GM23338 (cell line): ENCODE data around the gene MYO15B. TPM values are rescaled to one million over a fixed set of nuclear protein-coding genes. Genes with fewer than 3 reads are reported as not detected.

Source experiments
- ATAC-seq: fragments of 200-7000 bp; cut with Tn5 transposase; 3 replicates; pipeline ENCODE4 v1.9.1; 2020
- DNase-seq: peaks from one replicate; pipeline ENCODE4 v3.0.0-alpha.2; 2015; ENCODE audit warnings: low spot score
- H2AFZ ChIP-seq: fragments of 200-600 bp; sonication (generic); 2 replicates; pipeline ENCODE4 v1.8.0; 2016; ENCODE audit warnings: antibody characterized with exemption, mild to moderate bottlenecking, moderate library complexity
- H3F3A ChIP-seq: fragments of 200-600 bp; sonication (generic); replicated peaks from 2 replicates; pipeline ENCODE4 v1.8.0; 2017; ENCODE audit warnings: antibody characterized with exemption, mixed run types, low read depth
- H3K27ac ChIP-seq: fragments of 200-600 bp; sonication (generic); 2 replicates; pipeline ENCODE4 v1.6.1; 2016; ENCODE audit warnings: low read depth
- H3K27me3 ChIP-seq: fragments of 200-600 bp; sonication (generic); 2 replicates; pipeline ENCODE4 v1.8.0; 2016; ENCODE audit warnings: mild to moderate bottlenecking, mixed run types, moderate library complexity; ENCODE audit not compliant: insufficient read depth
- H3K36me3 ChIP-seq: fragments of 200-600 bp; sonication (generic); 2 replicates; pipeline ENCODE4 v1.8.0; 2016; ENCODE audit warnings: mild to moderate bottlenecking; ENCODE audit not compliant: insufficient read depth
- H3K4me1 ChIP-seq: fragments of 200-600 bp; sonication (generic); 2 replicates; pipeline ENCODE4 v1.8.0; 2016; ENCODE audit warnings: mild to moderate bottlenecking, moderate library complexity; ENCODE audit not compliant: insufficient read depth
- H3K4me2 ChIP-seq: fragments of 200-600 bp; sonication (generic); 2 replicates; pipeline ENCODE4 v1.7.1; 2017; ENCODE audit warnings: mixed run types
- H3K4me3 ChIP-seq: fragments of 200-600 bp; sonication (generic); 2 replicates; pipeline ENCODE4 v1.6.1; 2016; ENCODE audit warnings: mixed run types
- H3K79me2 ChIP-seq: fragments of 200-600 bp; sonication (generic); replicated peaks from 2 replicates; pipeline ENCODE4 v1.8.0; 2017; ENCODE audit warnings: mild to moderate bottlenecking; ENCODE audit not compliant: insufficient read depth
- H3K9me2 ChIP-seq: fragments of 200-600 bp; sonication (generic); 2 replicates; pipeline ENCODE4 v1.8.0; 2017; ENCODE audit not compliant: insufficient read depth
- H4K20me1 ChIP-seq: fragments of 200-600 bp; sonication (generic); replicated peaks from 2 replicates; pipeline ENCODE4 v1.8.0; 2017; ENCODE audit warnings: mild to moderate bottlenecking; ENCODE audit not compliant: insufficient read depth
- H3K27ac Mint-ChIP-seq: 2 replicates; pipeline ENCODE4 v1.8.0; 2020; ENCODE audit warnings: inconsistent platforms, mild to moderate bottlenecking, moderate library complexity, mixed read lengths
- H3K27me3 Mint-ChIP-seq: 3 replicates; pipeline ENCODE4 v1.8.0; 2022; ENCODE audit warnings: low read depth, mild to moderate bottlenecking, moderate library complexity, mixed read lengths, inconsistent platforms; ENCODE audit not compliant: insufficient read depth, poor library complexity
- H3K36me3 Mint-ChIP-seq: 3 replicates; pipeline ENCODE4 v1.8.0; 2021; ENCODE audit warnings: low read depth, mild to moderate bottlenecking, inconsistent platforms, moderate library complexity, mixed read lengths
- H3K4me1 Mint-ChIP-seq: 3 replicates; pipeline ENCODE4 v1.8.0; 2020; ENCODE audit warnings: mild to moderate bottlenecking, inconsistent platforms, mixed read lengths
- H3K4me3 Mint-ChIP-seq: 3 replicates; pipeline ENCODE4 v1.8.0; 2021; ENCODE audit warnings: moderate library complexity, mild to moderate bottlenecking, inconsistent platforms, mixed read lengths
- H3K9me3 Mint-ChIP-seq: 3 replicates; pipeline ENCODE4 v1.8.0; 2020; ENCODE audit warnings: moderate library complexity, mild to moderate bottlenecking, inconsistent platforms, mixed read lengths
- CREB1 ChIP-seq: fragments of 250-450 bp; sonication (Bioruptor Pico); IDR thresholded peaks from 2 replicates; pipeline ENCODE4 v1.5.0; 2020; ENCODE audit warnings: low read depth, mild to moderate bottlenecking, moderate library complexity
- CTCF ChIP-seq, 2 experiments: fragments of 200-600 bp in 1 of 2; sonication (generic) in 1 of 2; conservative IDR thresholded peaks; 2 replicates each; pipeline versions ENCODE4 v1.5.1 to v1.6.1; 2016 to 2017; ENCODE audit warnings: antibody characterized with exemption in 2 of 2, low read depth in 2 of 2, mild to moderate bottlenecking in 2 of 2, moderate library complexity in 1 of 2
- ETS1 ChIP-seq: IDR thresholded peaks from 2 replicates; pipeline ENCODE4 v1.6.1; 2016; ENCODE audit warnings: antibody characterized with exemption
- EZH2 ChIP-seq: fragments of 200-600 bp; sonication (generic); IDR thresholded peaks from one replicate; pipeline ENCODE4 v1.8.0; 2017; ENCODE audit warnings: antibody characterized with exemption, mild to moderate bottlenecking, low read depth; ENCODE audit not compliant: unreplicated experiment
- EZH2phosphoT487 ChIP-seq: fragments of 200-600 bp; sonication (generic); IDR thresholded peaks from one replicate; pipeline ENCODE4 v1.8.1; 2018; ENCODE audit warnings: antibody characterized with exemption; ENCODE audit not compliant: unreplicated experiment
- JUNB ChIP-seq: IDR thresholded peaks from one replicate; pipeline ENCODE4 v1.6.1; 2016; ENCODE audit warnings: antibody characterized with exemption; ENCODE audit not compliant: unreplicated experiment
- REST ChIP-seq: IDR thresholded peaks from one replicate; pipeline ENCODE4 v1.6.1; 2018; ENCODE audit warnings: antibody characterized with exemption; ENCODE audit not compliant: unreplicated experiment
- STAT1 ChIP-seq: IDR thresholded peaks from one replicate; pipeline ENCODE4 v1.6.1; 2016; ENCODE audit warnings: antibody characterized with exemption; ENCODE audit not compliant: unreplicated experiment
- ZNF114 ChIP-seq: fragments of 250-450 bp; sonication (Bioruptor Pico); IDR thresholded peaks from 2 replicates; pipeline ENCODE4 v1.5.0; 2020; ENCODE audit warnings: mild to moderate bottlenecking, moderate library complexity
- polyA plus RNA-seq: library from polyadenylated mRNA; unstranded; fragments of >200 nt; fragmentation: Nextera tagmentation; extraction: Ambion mirVana; gene quantifications from 2 replicates; pipeline ENCODE4 v1.2.1, GENCODE V29; 2016
- total RNA-seq: library from RNA; depleted of rRNA; stranded (reverse); fragments of >200 nt; shearing (Covaris generic); gene quantifications from 2 replicates; pipeline ENCODE4 v1.2.3, GENCODE V29; 2014
- TF ChIP-seq, protein P1 (sequence below): fragments of 250-450 bp; sonication (Bioruptor Pico); IDR thresholded peaks from 2 replicates; pipeline ENCODE4 v1.5.0; 2020; ENCODE audit warnings: mild to moderate bottlenecking, moderate library complexity

MYO15B gene
- total and polyA plus RNA-seq, 2 experiments from 2014 or later: 6.6 to 12.4 TPM

- Histone ChIP-seq H3K4me1 (no peaks in the 10 kb centered on the region), H4K20me1 (no peaks in the 10 kb centered on the region), H3K79me2 (no peaks in the 10 kb centered on the region), H3K36me3 (no peaks in the 10 kb centered on the region), H3F3A (no peaks in the 10 kb centered on the region), H2AFZ (no peak overlapping the region), H3K9me2 (no peaks in the 10 kb centered on the region), H3K4me2 (no peak overlapping the region), H3K4me3 (no peak overlapping the region), H3K27me3 (no peaks in the 10 kb centered on the region), H3K27ac (no peak overlapping the region)
- no peak for TF ChIP-seq EZH2phosphoT487
- no peak for TF ChIP-seq JUNB
- TF ChIP-seq EZH2: no peak
- TF ChIP-seq STAT1: no peak
- no peak for TF ChIP-seq ZNF114
- no peak for TF ChIP-seq CTCF (conservative IDR thresholded peaks at IDR 0.05; ENCODE audit: low read depth in 2 of 2)
- TF ChIP-seq CREB1 (CRISPR knock-in tag): no peak
- TF ChIP-seq, protein P1, sequence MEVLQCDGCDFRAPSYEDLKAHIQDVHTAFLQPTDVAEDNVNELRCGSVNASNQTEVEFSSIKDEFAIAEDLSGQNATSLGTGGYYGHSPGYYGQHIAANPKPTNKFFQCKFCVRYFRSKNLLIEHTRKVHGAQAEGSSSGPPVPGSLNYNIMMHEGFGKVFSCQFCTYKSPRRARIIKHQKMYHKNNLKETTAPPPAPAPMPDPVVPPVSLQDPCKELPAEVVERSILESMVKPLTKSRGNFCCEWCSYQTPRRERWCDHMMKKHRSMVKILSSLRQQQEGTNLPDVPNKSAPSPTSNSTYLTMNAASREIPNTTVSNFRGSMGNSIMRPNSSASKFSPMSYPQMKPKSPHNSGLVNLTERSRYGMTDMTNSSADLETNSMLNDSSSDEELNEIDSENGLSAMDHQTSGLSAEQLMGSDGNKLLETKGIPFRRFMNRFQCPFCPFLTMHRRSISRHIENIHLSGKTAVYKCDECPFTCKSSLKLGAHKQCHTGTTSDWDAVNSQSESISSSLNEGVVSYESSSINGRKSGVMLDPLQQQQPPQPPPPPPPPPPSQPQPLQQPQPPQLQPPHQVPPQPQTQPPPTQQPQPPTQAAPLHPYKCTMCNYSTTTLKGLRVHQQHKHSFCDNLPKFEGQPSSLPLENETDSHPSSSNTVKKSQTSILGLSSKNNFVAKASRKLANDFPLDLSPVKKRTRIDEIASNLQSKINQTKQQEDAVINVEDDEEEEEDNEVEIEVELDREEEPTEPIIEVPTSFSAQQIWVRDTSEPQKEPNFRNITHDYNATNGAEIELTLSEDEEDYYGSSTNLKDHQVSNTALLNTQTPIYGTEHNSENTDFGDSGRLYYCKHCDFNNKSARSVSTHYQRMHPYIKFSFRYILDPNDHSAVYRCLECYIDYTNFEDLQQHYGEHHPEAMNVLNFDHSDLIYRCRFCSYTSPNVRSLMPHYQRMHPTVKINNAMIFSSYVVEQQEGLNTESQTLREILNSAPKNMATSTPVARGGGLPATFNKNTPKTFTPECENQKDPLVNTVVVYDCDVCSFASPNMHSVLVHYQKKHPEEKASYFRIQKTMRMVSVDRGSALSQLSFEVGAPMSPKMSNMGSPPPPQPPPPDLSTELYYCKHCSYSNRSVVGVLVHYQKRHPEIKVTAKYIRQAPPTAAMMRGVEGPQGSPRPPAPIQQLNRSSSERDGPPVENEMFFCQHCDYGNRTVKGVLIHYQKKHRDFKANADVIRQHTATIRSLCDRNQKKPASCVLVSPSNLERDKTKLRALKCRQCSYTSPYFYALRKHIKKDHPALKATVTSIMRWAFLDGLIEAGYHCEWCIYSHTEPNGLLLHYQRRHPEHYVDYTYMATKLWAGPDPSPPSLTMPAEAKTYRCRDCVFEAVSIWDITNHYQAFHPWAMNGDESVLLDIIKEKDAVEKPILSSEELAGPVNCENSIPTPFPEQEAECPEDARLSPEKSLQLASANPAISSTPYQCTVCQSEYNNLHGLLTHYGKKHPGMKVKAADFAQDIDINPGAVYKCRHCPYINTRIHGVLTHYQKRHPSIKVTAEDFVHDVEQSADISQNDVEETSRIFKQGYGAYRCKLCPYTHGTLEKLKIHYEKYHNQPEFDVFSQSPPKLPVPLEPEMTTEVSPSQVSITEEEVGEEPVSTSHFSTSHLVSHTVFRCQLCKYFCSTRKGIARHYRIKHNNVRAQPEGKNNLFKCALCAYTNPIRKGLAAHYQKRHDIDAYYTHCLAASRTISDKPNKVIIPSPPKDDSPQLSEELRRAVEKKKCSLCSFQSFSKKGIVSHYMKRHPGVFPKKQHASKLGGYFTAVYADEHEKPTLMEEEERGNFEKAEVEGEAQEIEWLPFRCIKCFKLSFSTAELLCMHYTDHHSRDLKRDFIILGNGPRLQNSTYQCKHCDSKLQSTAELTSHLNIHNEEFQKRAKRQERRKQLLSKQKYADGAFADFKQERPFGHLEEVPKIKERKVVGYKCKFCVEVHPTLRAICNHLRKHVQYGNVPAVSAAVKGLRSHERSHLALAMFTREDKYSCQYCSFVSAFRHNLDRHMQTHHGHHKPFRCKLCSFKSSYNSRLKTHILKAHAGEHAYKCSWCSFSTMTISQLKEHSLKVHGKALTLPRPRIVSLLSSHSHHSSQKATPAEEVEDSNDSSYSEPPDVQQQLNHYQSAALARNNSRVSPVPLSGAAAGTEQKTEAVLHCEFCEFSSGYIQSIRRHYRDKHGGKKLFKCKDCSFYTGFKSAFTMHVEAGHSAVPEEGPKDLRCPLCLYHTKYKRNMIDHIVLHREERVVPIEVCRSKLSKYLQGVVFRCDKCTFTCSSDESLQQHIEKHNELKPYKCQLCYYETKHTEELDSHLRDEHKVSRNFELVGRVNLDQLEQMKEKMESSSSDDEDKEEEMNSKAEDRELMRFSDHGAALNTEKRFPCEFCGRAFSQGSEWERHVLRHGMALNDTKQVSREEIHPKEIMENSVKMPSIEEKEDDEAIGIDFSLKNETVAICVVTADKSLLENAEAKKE (CRISPR knock-in tag): no peak
- no peak for TF ChIP-seq REST
- TF ChIP-seq ETS1: no peak
- DNase-seq (no peak), ATAC-seq (no peak)
- H3K4me3 Mint-ChIP-seq: no peak overlapping the region
- H3K9me3 Mint-ChIP-seq: no peaks in the 10 kb centered on the region; the same call in 2 of the 3 replicates
- no peaks in the 10 kb centered on the region for H3K36me3 Mint-ChIP-seq
- H3K4me1 Mint-ChIP-seq: peaks cover 3% of the 10 kb centered on the region; the same call in 1 of the 3 replicates
- peaks cover 31% of the 10 kb centered on the region for H3K27me3 Mint-ChIP-seq
- no peak overlapping the region for H3K27ac Mint-ChIP-seq
Observed at GRCh38 chr17:75621489-75621888, 33.9 kb downstream of the MYO15B start.
